Inferior parietal cortex (tissue), 1 donor: ENCODE results near the gene SH2D2A.
A peak's percentile ranks its signal among the peaks of the same experiment; 100 is the strongest.
"Not testable (repeated sequence)": the region's sequence is repeated elsewhere in the genome, so short reads cannot be mapped to it uniquely, and the experiment has no call there.

Experiments
- DNase-seq: peaks from one replicate; pipeline ENCODE4 v3.0.0-alpha.2; 2016; ENCODE audit errors: extremely low spot score

SH2D2A gene

GRCh38 chr1:156768610-156769295 lies 47.9 kb downstream of the SH2D2A start:
- no peak for DNase-seq

DNA sequence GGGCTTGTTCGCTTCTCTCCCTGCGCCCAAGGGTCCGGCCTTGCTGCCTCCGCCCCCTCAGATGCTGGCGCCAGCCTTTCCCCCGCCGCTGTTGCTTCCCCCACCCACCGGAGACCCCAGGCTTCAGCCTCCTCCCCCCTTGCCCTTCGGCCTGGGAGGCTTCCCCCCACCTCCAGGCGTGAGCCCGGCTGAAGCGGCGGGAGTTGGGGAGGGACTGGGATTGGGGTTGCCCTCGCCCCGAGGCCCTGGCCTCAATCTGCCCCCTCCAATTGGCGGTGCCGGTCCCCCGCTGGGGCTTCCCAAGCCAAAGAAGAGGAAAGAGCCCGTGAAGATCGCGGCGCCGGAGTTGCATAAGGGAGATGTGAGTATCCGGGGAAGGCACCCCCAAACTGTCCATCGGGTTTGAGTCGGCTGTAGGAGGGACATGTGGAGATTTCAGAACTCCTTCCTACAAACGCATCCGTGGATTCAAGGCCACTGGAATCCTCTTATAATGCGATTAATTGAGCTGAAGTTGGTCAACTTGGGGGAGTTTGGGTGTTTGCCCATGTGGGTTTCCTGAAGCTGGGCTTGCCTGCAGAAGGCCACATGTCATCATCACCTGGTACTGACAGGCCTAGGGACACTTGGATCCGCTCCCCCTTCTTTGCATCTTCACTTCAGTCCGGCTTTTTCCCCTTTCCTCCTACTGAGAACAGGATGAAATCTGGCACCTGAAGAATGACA lies 48.6 kb downstream of the SH2D2A start:
- no peak for DNase-seq

DNA sequence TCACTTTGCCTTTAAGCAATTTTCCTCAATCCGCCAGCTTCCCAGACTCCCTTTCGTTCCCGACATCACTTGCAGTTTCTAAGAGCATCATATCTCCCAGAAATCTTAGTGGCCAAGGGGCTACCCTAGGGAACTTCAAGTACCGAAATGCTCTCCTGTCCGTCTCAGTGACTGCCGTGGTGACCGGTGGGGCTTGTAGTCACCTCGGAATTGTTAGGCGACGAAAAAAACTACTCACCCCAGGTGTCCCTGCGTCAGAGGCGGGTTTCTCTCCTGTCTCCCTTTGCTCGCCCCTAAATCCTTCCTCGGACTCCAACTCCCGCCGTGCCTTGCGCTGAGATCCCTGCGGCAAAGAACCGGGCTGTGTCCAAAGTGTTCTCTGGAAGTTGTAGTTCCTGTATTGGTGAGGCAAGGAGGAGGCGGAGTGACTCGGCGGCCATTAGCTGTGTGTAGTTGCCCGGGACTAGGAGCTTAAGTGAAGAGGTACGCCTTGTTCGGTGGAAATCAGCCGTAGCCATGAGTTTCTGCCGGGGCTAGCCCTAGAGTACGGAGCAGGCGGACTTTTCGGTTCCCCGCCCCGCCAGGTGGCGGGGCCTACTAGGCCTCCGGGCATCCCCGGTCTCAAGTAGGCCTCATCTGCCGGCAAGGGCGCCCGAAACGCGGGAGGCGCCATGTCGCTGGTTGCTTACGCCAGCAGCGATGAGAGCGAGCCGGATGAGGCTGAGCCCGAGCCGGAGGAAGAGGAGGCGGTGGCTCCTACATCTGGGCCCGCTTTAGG lies 49.4 kb downstream of the SH2D2A start, which contains the start of gene PRCC:
Gene PRCC, plus strand, starts transcription at position 435 of the 778 bp plus-strand sequence. Its CDS starts 237 bp downstream, at position 672.
- peak; percentile 100 for DNase-seq

DNA sequence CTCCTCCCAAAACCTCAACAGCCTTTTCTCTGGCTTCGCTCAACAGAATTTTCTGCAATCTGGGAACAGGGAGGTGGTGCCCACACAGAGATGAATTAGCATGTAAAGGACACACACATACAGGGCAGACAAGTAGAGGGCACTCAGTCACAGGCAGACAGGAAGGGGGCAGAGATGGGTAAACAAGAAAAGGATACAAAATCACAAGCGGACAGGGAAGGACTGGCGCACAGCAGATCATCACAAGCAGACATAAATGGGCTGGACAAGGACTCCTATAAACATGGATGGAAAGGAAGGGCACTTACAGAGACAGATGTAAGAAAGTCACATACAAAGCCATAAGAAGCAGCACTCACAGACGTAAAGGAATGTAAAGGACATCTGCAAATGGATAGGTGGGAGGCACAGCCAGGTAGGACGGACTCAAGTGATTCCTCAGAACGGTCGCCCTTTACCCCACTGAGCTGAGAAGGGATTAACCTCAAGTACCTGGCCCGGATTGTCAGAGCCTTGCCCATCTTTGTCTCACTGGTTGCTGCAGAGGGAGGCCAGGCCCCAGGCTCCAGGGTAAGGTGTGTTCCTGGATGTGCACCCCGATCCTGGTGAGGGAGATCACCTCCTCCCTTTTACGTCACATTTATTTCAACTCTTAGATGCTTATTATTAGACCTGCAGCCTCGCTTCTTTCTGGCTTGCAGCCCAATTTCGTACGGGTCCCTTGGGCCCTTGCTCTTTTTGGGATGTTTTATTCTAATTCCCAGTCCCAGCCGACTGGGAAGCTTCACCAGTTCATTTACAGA lies 50.1 kb downstream of the SH2D2A start:
- no peak for DNase-seq

GRCh38 chr1:156765666-156766065 lies 51.0 kb downstream of the SH2D2A start:
- no peak for DNase-seq

DNA sequence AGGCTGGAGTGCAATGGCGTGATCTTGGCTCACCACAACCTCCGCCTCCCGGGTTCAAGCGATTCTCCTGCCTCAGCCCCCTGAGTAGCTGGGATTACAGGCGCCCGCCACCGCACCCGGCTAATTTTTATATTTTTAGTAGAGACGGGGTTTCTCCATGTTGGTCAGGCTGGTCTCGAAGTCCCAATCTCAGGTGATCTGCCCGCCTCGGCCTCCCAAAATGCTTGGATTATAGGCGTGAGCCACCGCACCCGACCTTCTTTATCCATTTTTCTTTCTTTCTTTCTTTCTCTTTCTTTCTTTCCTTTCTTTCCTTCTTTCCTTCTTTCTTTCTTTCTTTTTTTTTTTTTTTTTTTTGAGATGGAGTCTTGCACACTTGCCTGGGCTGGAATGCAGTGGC lies 51.5 kb downstream of the SH2D2A start:
- not testable (repeated sequence) for DNase-seq

DNA sequence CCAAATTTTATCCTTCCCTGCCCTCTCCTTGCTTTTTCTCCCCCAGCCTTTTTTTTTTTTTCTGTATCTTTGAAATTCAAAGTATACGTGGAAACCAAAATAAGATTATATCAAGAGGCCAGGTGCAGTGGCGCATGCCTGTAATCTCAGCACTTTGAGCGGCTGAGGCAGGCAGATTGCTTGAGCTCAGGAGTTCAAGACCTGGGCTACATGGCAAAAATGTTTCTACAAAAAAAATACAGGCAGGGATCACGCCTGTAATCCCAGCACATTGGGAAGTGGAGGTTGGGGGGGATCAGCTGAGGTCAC lies 55.9 kb downstream of the SH2D2A start:
- DNase-seq: no peak

GRCh38 chr1:156760092-156760795 lies 56.4 kb downstream of the SH2D2A start:
- no peak for DNase-seq

GRCh38 chr1:156757572-156758253 lies 58.9 kb downstream of the SH2D2A start:
- not testable (repeated sequence) for DNase-seq

GRCh38 chr1:156756355-156756754 lies 60.3 kb downstream of the SH2D2A start:
- no peak for DNase-seq
